GM12878 (cell line): ENCODE measurements around the gene ECI1. TPM values are rescaled to one million over a fixed set of nuclear protein-coding genes. Genes with fewer than 3 reads are reported as not detected.

Experiments
- ATAC-seq: fragments of 200-7000 bp; cut with Tn5 transposase; 3 replicates; pipeline ENCODE4 v1.9.1; 2020; ENCODE audit warnings: mild to moderate bottlenecking, moderate library complexity
- BruUV-seq: library from RNA; stranded (reverse); fragments of 400-500 nt; replicated peaks from 2 replicates; lab custom pipeline; 2021; lab: Mats Ljungman, UMichigan
- CTCF ChIA-PET: fragments of 300-600 bp; sonication (Branson Sonifier 250); formaldehyde crosslinking; extraction: SDS; loops from one replicate; lab custom pipeline; 2021; ENCODE audit warnings: inconsistent platforms; lab: Yijun Ruan, JAX
- POLR2A ChIA-PET: fragments of 350-600 bp; formaldehyde crosslinking; extraction: SDS; loops from one replicate; lab custom pipeline; 2021; ENCODE audit warnings: inconsistent platforms; lab: Charles Lee
- RAD21 ChIA-PET: fragments of 300-600 bp; sonication (Branson Sonifier 250); formaldehyde crosslinking; loops from one replicate; lab custom pipeline; 2023; ENCODE audit warnings: antibody characterized with exemption; ENCODE audit not compliant: unreplicated experiment; lab: Charles Lee
- SMC1A ChIA-PET: fragments of 300-600 bp; sonication (Branson Sonifier 250); formaldehyde crosslinking; loops from one replicate; lab custom pipeline; 2023; ENCODE audit not compliant: unreplicated experiment, uncharacterized antibody; lab: Charles Lee
- DNase-seq: peaks from one replicate; pipeline ENCODE4 v3.0.0-alpha.2; 2011; ENCODE audit warnings: low read depth, low spot score
- FAIRE-seq: peaks from 3 replicates; lab custom pipeline; 2011; peaks lifted over from hg19 to GRCh38; lab: Jason Lieb, UNC
- H2AFZ ChIP-seq: 2 replicates; pipeline ENCODE4 v1.6.0; 2011; ENCODE audit warnings: low read depth, low read length, control low read depth; ENCODE audit not compliant: control insufficient read depth
- H3K27ac ChIP-seq: 2 replicates; pipeline ENCODE4 v1.5.1; 2011; ENCODE audit warnings: control low read depth; ENCODE audit not compliant: control insufficient read depth, insufficient read depth
- H3K27me3 ChIP-seq, 2 experiments: replicated peaks in 1 of 2; 2 replicates each; pipeline versions ENCODE4 v1.6.0 to v1.6.1; 2011; ENCODE audit warnings: low read length in 1 of 2; ENCODE audit not compliant: control insufficient read depth in 2 of 2, insufficient read depth in 2 of 2
- H3K36me3 ChIP-seq, 2 experiments: 2 replicates each; pipeline ENCODE4 v1.5.1; 2011; ENCODE audit warnings: low read length in 1 of 2; ENCODE audit not compliant: control insufficient read depth in 2 of 2, insufficient read depth in 2 of 2
- H3K4me1 ChIP-seq: 2 replicates; pipeline ENCODE4 v1.6.1; 2011; ENCODE audit warnings: mild to moderate bottlenecking, low read length, moderate library complexity, mixed read lengths; ENCODE audit not compliant: control insufficient read depth, insufficient read depth
- H3K4me2 ChIP-seq: 2 replicates; pipeline ENCODE4 v1.6.0; 2011; ENCODE audit warnings: control low read depth; ENCODE audit not compliant: control insufficient read depth, insufficient read depth
- H3K4me3 ChIP-seq: fragments of 200-600 bp; sonication (generic); 2 replicates; pipeline ENCODE4 v1.5.1; 2016
- H3K79me2 ChIP-seq: 2 replicates; pipeline ENCODE4 v1.6.0; 2011; ENCODE audit warnings: low read length; ENCODE audit not compliant: control insufficient read depth, insufficient read depth
- H3K9ac ChIP-seq: 2 replicates; pipeline ENCODE4 v1.8.0; 2011; ENCODE audit warnings: low read length, control low read depth, mixed read lengths; ENCODE audit not compliant: control insufficient read depth, insufficient read depth
- H3K9me3 ChIP-seq: replicated peaks from 3 replicates; pipeline ENCODE4 v1.5.1; 2011; ENCODE audit warnings: mild to moderate bottlenecking, low read length; ENCODE audit not compliant: control insufficient read depth, insufficient read depth
- H4K20me1 ChIP-seq: 2 replicates; pipeline ENCODE4 v1.6.0; 2011; ENCODE audit not compliant: control insufficient read depth, insufficient read depth
- CEBPZ ChIP-seq: fragments of 150-350 bp; IDR thresholded peaks from 2 replicates; pipeline ENCODE4 v1.6.1; 2016; ENCODE audit warnings: low read depth, low read length
- SUZ12 ChIP-seq: fragments of 200-600 bp; sonication (generic); IDR thresholded peaks from one replicate; pipeline ENCODE4 v1.6.1; 2018; ENCODE audit warnings: antibody characterized with exemption, mild to moderate bottlenecking; ENCODE audit not compliant: unreplicated experiment
- WGBS: methylation state at CpG from one replicate; pipeline ENCODE4 v1.1.6; 2016; ENCODE audit warnings: low lambda C conversion rate; ENCODE audit not compliant: insufficient replicate concordance, insufficient coverage; ENCODE audit errors: missing lambda C conversion rate; 5-methylcytosine and 5-hydroxymethylcytosine counted together
- in situ Hi-C: fragments of 300-500 bp; cut with MboI; formaldehyde crosslinking; loops from 9 replicates; pipeline ENCODE4 v1.14.3; 2018; ENCODE audit warnings: mixed read lengths
- intact Hi-C: fragments of 100-400 bp; cut with micrococcal nuclease; formaldehyde crosslinking; loops from one replicate; pipeline ENCODE4 v1.14.2; 2022; ENCODE audit not compliant: unreplicated experiment
- polyA plus RNA-seq, 11 experiments: library from polyadenylated mRNA; depleted of rRNA in 4 of 11; unstranded in 6 of 11; stranded (reverse) in 5 of 11; fragments of >200 nt; fragmentation: Nextera tagmentation in 4 of 11; fragmentation: Illumina TruSeq in 1 of 11; extraction: Ambion mirVana in 4 of 11; extraction: Trizol in 1 of 11; gene quantifications; 1 replicate in 1 of 11; 2 replicates in 10 of 11; pipeline versions ENCODE4 v1.2.1 to v1.2.3, GENCODE V29; 2011 to 2016; ENCODE audit warnings: inconsistent platforms in 2 of 11, missing spikeins in 2 of 11, low read depth in 1 of 11
- total RNA-seq, 4 experiments: library from RNA; depleted of rRNA in 3 of 4; stranded (reverse); fragments of >200 nt in 3 of 4; fragmentation: Illumina TruSeq in 1 of 4; extraction: Trizol in 1 of 4; gene quantifications; 2 replicates each; pipeline versions ENCODE4 v1.2.1 to v1.2.3, GENCODE V29; 2013 to 2021

ECI1 gene
- total and polyA plus RNA-seq, 10 of the 15 experiments (the other 5 are each of a cell fraction or from before 2014, with no cell fraction given): 2.2 to 82.1 (median 24.8) TPM

DNA sequence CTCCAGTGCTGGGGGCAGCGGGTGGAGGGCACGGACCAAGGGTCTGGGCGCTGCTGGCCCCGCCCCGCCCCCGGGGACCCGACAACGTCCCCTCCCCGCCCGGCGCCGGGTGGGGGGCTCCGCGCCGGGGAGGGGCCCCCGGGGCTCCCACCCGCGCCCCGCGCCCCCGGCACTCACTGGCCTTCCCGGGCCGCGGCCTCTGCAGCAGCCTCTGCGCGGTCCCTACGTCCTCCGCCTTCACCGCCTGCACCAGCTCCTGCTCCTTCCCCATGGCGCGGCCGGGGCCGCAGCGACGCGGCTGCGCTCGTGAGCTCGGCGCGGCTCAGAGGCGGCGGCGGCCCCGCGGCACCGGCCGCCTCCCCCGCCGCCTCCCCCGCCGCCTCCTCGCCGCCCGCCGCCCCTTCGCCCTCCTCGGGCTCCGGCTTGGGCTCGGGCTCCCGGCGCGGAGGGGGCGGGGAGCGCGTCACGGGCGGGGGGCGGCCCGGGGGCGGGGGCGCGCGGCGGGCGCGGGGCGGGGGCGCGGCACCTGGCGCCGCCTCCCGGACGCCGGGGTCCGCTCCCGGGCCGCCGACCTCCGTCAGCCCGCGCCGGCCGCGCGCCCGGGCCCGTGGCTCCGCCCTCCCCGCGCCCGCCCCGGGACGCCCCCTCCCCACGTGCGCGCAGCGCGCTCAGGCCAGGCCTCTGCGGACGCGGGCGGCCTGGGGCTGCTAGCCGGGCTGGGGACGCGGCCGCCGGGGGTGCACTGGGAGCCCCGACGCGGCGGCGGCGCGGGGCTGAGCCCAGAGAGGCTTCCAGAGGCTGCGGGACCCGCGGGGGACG lies 55.0 kb downstream of the ECI1 start, which contains the start of gene CASKIN1:
Gene CASKIN1, minus strand, starts transcription at position 444 of the 819 bp plus-strand sequence. Its CDS starts 173 bp downstream, at position 271.
- no peak for FAIRE-seq
- intact Hi-C loops: no loop called here
- ChIA-PET POLR2A (interaction anchor here (0.6 kb wide), 1 partner anchor 8 kb away, joined by 3 read pairs; no protein-coding TSS in a partner anchor), CTCF (interaction anchor here (0.9 to 2.0 kb wide), 2 partner anchors 55 to 56 kb away, joined by 3 to 9 read pairs; partner anchors contain the start of gene ECI1), RAD21 (no interaction called here), SMC1A (no interaction called here)
- in situ Hi-C loops: no loop called here
- Histone ChIP-seq H3K27me3 (peaks cover 12 to 15% of the 10 kb centered on the region in 2 experiments), H3K9ac (no peak within 1 kb of the TSS), H3K9me3 (no peaks in the 10 kb centered on the region), H3K36me3 (no peaks in the 10 kb centered on the region), H3K79me2 (no peaks in the 10 kb centered on the region), H3K27ac (no peak within 1 kb of the TSS), H4K20me1 (no peaks in the 10 kb centered on the region), H2AFZ (no peak within 1 kb of the TSS), H3K4me3 (no peak within 1 kb of the TSS), H3K4me1 (no peaks in the 10 kb centered on the region; the same call in 1 of the 2 replicates), H3K4me2 (peak within 1 kb of the TSS; percentile 33; the same call in 1 of the 2 replicates)
- no TSS peak for BruUV-seq
- 5% methylated on average over 41 of the region's 129 CpGs for WGBS
- DNase-seq: no peak
- peak; percentile 35 for TF ChIP-seq SUZ12
- TF ChIP-seq CEBPZ: no peak
- ATAC-seq: no peak
